Loucy (cell line): ENCODE results near the gene EIPR1.

ENCODE experiments used
- EZH2phosphoT487 ChIP-seq: fragments of 200-600 bp; IDR thresholded peaks from 2 replicates; pipeline ENCODE4 v1.6.1; 2018; ENCODE audit warnings: antibody characterized with exemption, mild to moderate bottlenecking, moderate library complexity, borderline replicate concordance
- TF ChIP-seq, protein P1 (sequence below): fragments of 200-600 bp; sonication (generic); conservative IDR thresholded peaks from 2 replicates; pipeline ENCODE4 v1.5.1; 2014; ENCODE audit warnings: mild to moderate bottlenecking, antibody characterized with exemption, low read length

DNA sequence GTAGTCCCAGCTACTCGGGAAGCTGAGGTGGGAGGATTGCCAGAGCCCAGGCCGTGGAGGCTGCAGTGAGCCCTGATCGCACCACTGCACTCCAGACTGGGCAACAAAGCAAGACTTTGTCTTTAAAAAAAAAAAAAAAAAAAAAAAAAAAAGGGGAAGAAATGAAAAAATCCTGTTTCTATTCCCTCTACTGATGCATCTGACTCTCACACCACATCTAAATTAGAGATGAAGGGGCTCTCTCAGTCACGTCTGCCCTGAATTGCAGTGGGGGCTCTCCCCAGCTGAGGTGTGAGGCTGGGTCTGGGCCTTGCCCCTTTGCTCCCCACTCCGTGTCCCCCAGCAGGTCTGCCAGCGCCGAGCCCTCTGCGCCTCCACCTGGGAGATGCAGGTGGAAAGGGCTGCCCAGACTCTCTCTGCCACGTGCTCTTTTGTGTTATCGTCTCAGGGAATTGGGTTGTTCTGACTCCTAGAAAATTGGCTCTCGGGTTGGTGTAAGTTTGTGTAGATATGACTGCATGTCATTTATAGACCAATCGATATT lies 32.1 kb upstream of the EIPR1 start:
- TF ChIP-seq, protein P1, sequence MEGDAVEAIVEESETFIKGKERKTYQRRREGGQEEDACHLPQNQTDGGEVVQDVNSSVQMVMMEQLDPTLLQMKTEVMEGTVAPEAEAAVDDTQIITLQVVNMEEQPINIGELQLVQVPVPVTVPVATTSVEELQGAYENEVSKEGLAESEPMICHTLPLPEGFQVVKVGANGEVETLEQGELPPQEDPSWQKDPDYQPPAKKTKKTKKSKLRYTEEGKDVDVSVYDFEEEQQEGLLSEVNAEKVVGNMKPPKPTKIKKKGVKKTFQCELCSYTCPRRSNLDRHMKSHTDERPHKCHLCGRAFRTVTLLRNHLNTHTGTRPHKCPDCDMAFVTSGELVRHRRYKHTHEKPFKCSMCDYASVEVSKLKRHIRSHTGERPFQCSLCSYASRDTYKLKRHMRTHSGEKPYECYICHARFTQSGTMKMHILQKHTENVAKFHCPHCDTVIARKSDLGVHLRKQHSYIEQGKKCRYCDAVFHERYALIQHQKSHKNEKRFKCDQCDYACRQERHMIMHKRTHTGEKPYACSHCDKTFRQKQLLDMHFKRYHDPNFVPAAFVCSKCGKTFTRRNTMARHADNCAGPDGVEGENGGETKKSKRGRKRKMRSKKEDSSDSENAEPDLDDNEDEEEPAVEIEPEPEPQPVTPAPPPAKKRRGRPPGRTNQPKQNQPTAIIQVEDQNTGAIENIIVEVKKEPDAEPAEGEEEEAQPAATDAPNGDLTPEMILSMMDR: no peak
- TF ChIP-seq EZH2phosphoT487: no peak
